ENCODE results near the gene SOS1.
"Not testable (repeated sequence)": the region's sequence is repeated elsewhere in the genome, so short reads cannot be mapped to it uniquely, and the experiment has no call there.

The SOS1 gene

GRCh38 chr2:39099310-39099869 is 21.5 kb downstream of the SOS1 start:
- DNase-seq, result no peak

GRCh38 chr2:39095624-39096023 is 25.2 kb downstream of the SOS1 start:
- DNase-seq, result no peak

- no peak for DNase-seq
Observed at GRCh38 chr2:39094717-39095363, 26.0 kb downstream of the SOS1 start.

GRCh38 chr2:39093218-39093898 is 27.5 kb downstream of the SOS1 start:
- no peak for DNase-seq

- no peak for DNase-seq
Observed at GRCh38 chr2:39091543-39091942, 29.3 kb downstream of the SOS1 start.

GRCh38 chr2:39091063-39091462 is 29.8 kb downstream of the SOS1 start:
- no peak for DNase-seq

- no peak for DNase-seq
Observed at GRCh38 chr2:39080152-39080551, 40.7 kb downstream of the SOS1 start.

GRCh38 chr2:39069890-39070465 is 50.9 kb downstream of the SOS1 start:
- DNase-seq, result no peak

GRCh38 chr2:39069136-39069515 is 51.7 kb downstream of the SOS1 start:
- peak; percentile 32 for DNase-seq

- DNase-seq, result no peak
Observed at GRCh38 chr2:39068299-39069135, 52.3 kb downstream of the SOS1 start.

- no peak for DNase-seq
Observed at GRCh38 chr2:39065616-39066015, 55.2 kb downstream of the SOS1 start.

GRCh38 chr2:39062320-39062719 is 58.5 kb downstream of the SOS1 start:
- DNase-seq, result no peak

GRCh38 chr2:39061280-39061679 is 59.6 kb downstream of the SOS1 start:
- DNase-seq, result no peak

GRCh38 chr2:39059366-39059952 is 61.4 kb downstream of the SOS1 start:
- no peak for DNase-seq

- DNase-seq, result no peak
Observed at GRCh38 chr2:39058101-39058500, 62.8 kb downstream of the SOS1 start.

GRCh38 chr2:39052665-39053064 is 68.2 kb downstream of the SOS1 start:
- not testable (repeated sequence) for DNase-seq

GRCh38 chr2:39050109-39050508 is 70.7 kb downstream of the SOS1 start:
- no peak for DNase-seq

GRCh38 chr2:39039072-39039471 is 81.8 kb downstream of the SOS1 start:
- no peak for DNase-seq

- no peak for DNase-seq
Observed at GRCh38 chr2:39033980-39034379, 86.9 kb downstream of the SOS1 start.

GRCh38 chr2:39027421-39027820 is 93.4 kb downstream of the SOS1 start:
- DNase-seq, result no peak

- DNase-seq, result no peak
Observed at GRCh38 chr2:39024833-39025232, 96.0 kb downstream of the SOS1 start.

- no peak for DNase-seq
Observed at GRCh38 chr2:39023649-39024048, 97.2 kb downstream of the SOS1 start.

All from stimulated activated CD4-positive, alpha-beta T cell treated with anti-CD3 and anti-CD28 coated beads, Interleukin-1b, Interleukin-23, amount 100 ng/mL, for 48 hours (primary cell).